ENCODE results near the gene ZMIZ2.
A peak's percentile ranks its signal among the peaks of the same experiment; 100 is the strongest.
"Not testable (repeated sequence)": the region's sequence is repeated elsewhere in the genome, so short reads cannot be mapped to it uniquely, and the experiment has no call there.

The ZMIZ2 gene, protein sequence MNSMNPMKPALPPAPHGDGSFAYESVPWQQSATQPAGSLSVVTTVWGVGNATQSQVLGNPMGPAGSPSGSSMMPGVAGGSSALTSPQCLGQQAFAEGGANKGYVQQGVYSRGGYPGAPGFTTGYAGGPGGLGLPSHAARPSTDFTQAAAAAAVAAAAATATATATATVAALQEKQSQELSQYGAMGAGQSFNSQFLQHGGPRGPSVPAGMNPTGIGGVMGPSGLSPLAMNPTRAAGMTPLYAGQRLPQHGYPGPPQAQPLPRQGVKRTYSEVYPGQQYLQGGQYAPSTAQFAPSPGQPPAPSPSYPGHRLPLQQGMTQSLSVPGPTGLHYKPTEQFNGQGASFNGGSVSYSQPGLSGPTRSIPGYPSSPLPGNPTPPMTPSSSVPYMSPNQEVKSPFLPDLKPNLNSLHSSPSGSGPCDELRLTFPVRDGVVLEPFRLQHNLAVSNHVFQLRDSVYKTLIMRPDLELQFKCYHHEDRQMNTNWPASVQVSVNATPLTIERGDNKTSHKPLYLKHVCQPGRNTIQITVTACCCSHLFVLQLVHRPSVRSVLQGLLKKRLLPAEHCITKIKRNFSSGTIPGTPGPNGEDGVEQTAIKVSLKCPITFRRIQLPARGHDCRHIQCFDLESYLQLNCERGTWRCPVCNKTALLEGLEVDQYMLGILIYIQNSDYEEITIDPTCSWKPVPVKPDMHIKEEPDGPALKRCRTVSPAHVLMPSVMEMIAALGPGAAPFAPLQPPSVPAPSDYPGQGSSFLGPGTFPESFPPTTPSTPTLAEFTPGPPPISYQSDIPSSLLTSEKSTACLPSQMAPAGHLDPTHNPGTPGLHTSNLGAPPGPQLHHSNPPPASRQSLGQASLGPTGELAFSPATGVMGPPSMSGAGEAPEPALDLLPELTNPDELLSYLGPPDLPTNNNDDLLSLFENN

GRCh38 chr7:44748045-44748947 lies at the start of gene ZMIZ2:
Gene ZMIZ2 (plus strand): TSS chr7:44748847. CDS start chr7:44756250, 7,403 bp downstream.
- DNase-seq, result peak; percentile 89

- DNase-seq, result not testable (repeated sequence)
These were observed 49.0 kb upstream of the ZMIZ2 start for GRCh38 chr7:44699598-44699997.

DNA sequence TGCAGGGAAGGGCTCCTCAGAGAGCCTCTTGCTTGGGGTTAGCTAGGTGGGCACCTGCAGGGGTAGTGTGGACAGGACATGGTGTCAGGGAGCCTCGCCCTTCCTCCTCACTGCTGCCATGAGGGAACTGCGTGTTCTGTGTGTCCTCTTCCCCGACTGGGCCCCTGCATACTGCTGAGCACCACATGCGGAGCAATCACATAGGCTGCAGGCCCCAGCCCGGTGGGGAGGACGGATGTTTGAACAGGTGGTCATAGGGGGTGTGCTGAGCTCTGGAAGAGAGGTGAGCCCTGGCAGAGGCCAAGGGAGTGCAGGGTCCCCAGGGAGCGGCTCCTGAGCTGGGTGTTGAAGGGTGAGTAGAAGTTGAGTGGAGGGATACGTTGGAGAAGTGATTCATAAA lies 48.3 kb upstream of the ZMIZ2 start:
- DNase-seq, result no peak

DNA sequence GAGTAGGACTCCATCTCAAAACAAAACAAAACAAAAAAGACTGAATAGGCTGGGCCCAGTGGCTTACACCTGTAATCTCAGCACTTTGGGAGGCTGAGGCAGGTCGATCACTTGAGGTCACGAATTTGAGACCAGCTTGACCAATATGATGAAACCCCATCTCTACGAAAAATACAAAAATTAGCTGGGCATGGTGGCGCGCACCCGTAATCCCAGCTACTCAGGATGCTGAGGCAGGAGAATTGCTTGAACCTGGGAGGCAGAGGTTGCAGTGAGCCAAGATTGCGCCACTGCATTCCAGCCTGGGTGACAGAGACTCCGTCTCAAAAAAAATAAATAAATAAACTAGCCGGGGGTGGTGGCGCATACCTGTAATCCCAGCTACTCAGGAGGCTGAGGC lies 45.3 kb upstream of the ZMIZ2 start:
- DNase-seq, result not testable (repeated sequence)

- no peak for DNase-seq
These were observed 44.7 kb upstream of the ZMIZ2 start for GRCh38 chr7:44703921-44704320.

GRCh38 chr7:44705434-44705833 lies 43.2 kb upstream of the ZMIZ2 start:
- DNase-seq, result no peak

DNA sequence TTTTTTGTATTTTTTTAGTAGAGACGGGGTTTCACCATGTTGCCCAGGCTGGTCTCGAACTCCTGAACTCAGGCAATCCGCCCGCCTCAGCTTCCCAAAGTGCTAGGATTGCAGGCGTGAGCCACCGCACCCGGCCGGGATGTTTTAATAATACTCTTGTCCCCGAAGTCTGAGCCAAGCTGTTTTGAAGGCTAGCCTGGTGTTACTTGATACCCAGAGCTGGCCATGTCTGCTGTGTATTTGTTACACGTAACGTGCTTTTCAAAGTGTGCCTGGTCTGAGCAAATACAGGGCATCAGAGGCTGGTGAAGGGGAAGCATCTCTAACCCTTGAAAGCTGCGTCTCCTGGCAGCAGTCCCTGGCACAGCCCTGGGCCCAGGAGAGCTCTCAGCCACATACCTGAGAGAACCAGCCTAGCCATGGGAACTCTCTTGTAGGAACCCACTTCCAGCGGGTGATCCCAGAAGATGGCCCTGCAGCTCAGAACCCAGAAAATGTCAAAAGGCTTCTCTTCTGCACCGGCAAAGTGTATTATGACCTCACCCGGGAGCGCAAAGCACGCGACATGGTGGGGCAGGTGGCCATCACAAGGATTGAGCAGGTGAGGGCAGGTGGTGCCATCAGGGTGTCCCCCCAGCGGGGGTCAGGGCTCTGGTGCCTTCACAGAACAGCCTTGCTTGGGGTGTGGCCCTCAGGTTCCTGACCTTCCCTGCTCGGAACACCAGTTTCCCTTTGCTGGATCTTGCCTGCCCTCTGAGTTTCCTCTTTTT lies 41.7 kb upstream of the ZMIZ2 start:
- no peak for DNase-seq

GRCh38 chr7:44707558-44708230 lies 41.0 kb upstream of the ZMIZ2 start:
- no peak for DNase-seq

DNA sequence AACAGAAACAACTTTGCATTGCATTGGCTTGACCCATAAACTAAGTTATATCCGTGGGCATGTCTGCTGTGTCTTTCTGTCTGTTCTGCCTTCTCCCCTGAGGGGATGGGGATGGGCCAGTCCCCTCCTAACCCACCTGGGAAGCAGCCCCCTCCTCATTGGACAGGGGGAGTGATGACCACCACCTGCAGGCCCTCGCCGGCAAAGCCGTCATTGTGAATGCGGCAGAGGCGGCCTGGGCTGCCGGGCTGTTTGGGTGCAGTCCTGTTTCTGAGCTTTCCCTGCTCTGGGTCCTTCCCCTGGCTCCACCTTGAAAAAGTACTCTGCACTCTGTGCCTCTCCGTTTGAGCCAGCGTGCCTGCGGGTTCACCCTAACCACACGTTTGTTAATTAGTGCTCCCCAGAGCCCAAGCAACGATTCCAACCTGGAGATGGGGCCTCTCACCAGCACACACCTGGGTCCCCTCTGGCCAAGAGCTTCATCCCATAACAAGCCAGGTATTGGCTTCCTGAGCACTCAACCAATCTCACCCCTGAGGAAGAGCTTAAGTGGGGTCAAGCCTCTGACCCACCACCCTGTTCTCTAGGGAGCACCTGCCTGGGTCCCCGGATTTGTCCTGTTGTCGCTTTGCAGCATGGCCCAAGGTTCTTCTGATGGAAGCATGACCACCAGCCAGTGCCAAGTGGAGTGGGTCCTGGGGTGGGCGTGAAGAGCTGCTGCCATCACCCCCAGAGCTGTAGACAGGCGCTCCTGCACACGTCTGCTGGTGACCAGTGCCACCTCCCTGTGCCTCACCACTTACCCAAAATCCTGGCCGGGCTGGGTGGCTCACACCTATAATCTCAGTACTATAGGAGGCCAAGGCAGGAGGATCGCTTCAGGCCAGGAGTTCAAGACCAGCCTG lies 39.4 kb upstream of the ZMIZ2 start:
- no peak for DNase-seq

DNA sequence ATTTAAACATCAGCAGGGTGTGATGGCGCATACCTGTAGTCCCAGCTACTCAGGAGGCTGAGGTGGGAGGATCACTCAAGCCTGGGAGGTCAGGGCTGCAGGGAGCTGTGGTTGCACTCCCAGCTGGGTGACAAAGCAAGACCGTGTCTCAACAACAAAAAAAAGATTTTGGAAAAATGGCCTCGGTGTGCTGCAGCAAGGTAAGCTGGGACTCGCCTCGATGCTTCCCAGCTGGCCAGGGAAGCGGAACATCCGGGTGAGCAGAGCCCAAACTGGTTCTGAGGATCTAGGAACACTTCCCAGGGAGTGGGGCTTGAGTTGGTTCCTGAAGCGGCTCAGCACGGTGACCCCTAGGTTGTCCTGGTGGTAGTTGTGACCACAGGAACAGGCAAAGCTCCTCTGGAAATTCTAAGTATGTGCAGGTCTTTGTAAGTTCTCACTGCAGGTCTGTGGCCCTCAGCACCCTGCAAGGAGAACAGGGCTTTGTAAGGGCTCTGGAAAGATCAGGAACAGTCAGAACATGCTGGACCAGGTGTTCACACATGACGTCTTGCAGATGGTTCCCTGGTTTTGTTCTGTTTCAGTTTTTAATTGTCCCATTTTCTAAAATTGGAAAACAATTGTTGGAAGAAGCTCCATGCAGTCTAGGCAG lies 38.6 kb upstream of the ZMIZ2 start:
- DNase-seq, result no peak

- no peak for DNase-seq
These were observed 37.1 kb upstream of the ZMIZ2 start for GRCh38 chr7:44711528-44711927.

- no peak for DNase-seq
These were observed 36.6 kb upstream of the ZMIZ2 start for GRCh38 chr7:44712012-44712411.

GRCh38 chr7:44713141-44713540 lies 35.5 kb upstream of the ZMIZ2 start:
- no peak for DNase-seq

DNA sequence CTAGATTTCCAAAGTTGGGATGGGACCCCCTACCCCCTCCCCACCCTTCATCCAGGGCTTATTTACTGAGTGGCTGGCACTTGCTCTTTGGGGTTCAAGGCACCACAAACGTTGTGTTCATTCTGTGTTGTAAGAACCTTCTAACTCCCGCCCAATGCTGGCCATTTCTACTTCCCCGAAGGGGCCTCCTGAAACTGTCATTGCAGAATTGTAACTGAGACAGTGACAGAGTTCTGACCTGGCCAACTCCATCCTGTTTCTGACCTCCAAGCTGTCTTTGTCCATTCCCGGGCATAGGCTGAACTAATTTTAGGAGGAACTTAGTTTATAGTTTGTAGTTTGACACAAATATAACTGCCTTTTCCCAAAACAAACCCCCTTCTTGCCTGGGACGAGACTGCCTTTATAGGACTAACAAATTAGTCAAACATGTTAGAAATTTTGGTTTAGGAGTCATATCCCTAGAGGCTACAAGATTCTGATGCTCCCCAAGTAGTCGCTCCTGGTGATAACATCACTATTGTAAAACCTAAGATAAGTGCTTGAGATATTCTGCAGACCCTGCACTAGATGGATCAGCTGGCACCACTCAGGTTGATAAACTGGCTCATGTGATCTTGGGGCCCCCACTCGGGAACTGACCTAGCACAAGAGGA lies 34.8 kb upstream of the ZMIZ2 start:
- DNase-seq, result no peak

DNA sequence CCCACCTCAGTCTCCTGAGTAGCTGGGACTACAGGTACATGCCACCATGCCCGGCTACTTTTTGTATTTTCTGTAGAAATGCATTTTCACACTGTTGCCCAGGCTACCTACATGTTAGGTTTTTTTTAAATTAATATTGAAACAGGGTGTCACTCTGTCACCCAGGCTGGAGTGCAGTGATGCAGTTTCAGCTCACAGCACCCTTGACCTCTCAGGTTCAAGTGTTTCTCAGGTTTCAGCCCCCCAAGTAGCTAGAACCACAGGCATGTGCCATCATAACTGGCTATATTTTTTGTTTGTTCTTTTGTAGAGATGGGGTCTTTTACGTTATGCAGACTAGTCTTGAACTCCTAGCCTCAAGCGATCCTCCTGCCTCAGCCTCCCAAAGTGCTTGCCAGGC lies 32.4 kb upstream of the ZMIZ2 start:
- no peak for DNase-seq

DNA sequence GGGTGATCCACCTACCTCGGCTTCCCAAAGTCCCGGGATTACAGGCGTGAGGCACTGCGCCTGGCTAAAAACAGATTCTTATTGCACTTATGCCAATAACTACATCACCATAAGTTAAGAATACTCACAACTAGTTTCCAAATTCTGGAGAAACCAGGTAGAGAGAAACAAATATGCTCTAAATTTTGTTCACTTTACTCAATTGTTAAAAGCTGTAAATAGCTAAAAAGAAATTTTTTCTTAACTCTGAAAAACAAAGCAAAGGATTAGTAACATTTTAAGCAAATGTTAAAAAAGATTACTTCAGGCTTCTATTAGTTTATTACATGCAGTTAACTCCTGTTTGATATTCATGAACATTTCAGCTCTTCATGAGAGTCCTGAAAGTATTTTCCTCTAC lies 28.3 kb upstream of the ZMIZ2 start:
- no peak for DNase-seq

- DNase-seq, result no peak
These were observed 24.4 kb upstream of the ZMIZ2 start for GRCh38 chr7:44724276-44724675.

GRCh38 chr7:44726250-44726649 lies 22.4 kb upstream of the ZMIZ2 start:
- DNase-seq, result not testable (repeated sequence)
